ENCODE results near the gene MAVS. TPM values are rescaled to one million over a fixed set of nuclear protein-coding genes. Genes with fewer than 3 reads are reported as not detected.

MAVS gene
- total RNA-seq, 4 donors from 2014 or later: 17.2 to 28.2 (median 27.1) TPM

DNA sequence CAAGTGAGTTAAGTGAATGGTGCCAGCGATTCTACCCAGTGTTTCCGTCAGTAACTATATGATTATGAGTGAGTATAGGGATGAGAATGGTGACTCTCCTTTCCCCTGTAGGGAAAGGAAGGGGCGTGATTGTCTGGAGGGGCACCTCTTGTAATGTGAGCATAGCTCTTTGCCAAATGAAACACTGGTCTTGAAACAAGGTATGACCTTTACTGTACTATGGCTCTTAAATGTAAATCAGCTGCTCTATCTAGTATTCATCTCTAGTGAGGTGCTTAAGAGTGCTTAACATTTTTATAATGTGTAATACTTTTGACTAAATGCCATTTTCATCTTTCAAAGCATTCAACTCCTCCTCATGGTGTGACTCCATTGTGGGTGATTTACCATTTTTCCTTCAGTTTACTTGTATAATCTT, 53.6 kb downstream of the MAVS start:
- TF ChIP-seq POLR2A (IDR thresholded peaks at IDR 0.05): no peak
- no peak for TF ChIP-seq CTCF (IDR thresholded peaks at IDR 0.05)
- intact Hi-C loops (cut with DNase I; ENCODE audit: low total_unique reads): no loop called here
- WGBS, 2 donors: 73 to 81% methylated on average over 3 of the region's 3 CpGs

GRCh38 chr20:3901028-3901705, 54.5 kb downstream of the MAVS start:
- DNase-seq (ENCODE audit: low spot score in 2 of 2): peak in 1 of 2 donors; percentile 64
- intact Hi-C loops (cut with DNase I; ENCODE audit: low total_unique reads): no loop called here
- 59 to 66% methylated on average over 3 of the region's 3 CpGs for WGBS, 2 donors

More for the DNA sequence above, 53.6 kb downstream of the MAVS start:
- peak in 1 of 2 donors; percentile 14 for DNase-seq (ENCODE audit: low spot score in 2 of 2)
- H3K4me3 ChIP-seq (ENCODE audit: low read depth, poor library complexity, severe bottlenecking): no peak overlapping the region

DNA sequence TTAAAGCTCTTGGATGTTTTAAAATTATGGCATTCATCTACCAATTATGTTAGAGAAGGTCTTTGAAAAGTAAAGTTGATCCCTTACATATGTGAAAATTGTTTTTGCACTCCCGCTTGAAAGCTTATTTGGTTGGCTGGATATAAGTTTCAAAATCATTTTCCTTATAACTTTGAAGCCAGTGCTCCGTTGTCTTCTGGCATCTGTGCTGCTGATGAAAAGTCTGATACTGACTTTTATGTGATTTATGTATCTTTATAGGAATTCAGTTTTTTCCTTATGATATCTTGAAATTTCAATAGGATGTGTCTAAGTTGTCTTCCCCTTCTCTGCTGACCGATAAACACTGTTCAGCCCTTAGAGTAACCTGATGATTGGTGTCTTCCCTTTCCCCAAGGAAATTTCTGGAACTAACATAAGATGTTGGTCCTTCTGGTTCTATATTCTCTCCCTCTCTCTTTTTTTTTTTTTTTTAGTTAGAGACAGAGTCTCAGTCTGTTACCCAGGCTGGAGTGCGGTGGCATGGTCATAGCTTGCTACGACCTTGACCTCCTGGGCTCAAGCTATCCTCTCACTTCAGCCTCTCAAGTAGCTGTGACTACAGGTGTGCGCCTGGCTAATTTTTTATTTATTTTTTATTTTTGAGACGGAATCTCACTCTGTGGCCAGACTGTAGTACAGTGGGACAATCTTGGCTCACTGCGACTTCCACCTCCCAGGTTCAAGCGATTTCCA, 55.2 kb downstream of the MAVS start:
- TF ChIP-seq CTCF (IDR thresholded peaks at IDR 0.05) (no peak), POLR2A (IDR thresholded peaks at IDR 0.05) (no peak)
- no peak overlapping the region for H3K4me3 ChIP-seq (ENCODE audit: low read depth, poor library complexity, severe bottlenecking)
- 64 to 67% methylated on average over 9 of the region's 9 CpGs for WGBS, 2 donors
- DNase-seq (ENCODE audit: low spot score in 2 of 2): peak in 1 of 2 donors; percentile 31
- intact Hi-C loops (cut with DNase I; ENCODE audit: low total_unique reads): no loop called here

More at GRCh38 chr20:3901028-3901705, 54.5 kb downstream of the MAVS start:
- TF ChIP-seq CTCF (IDR thresholded peaks at IDR 0.05) (no peak), POLR2A (IDR thresholded peaks at IDR 0.05) (no peak)
- H3K4me3 ChIP-seq (ENCODE audit: low read depth, poor library complexity, severe bottlenecking): no peak overlapping the region

GRCh38 chr20:3902446-3902845, 55.8 kb downstream of the MAVS start:
- TF ChIP-seq POLR2A (IDR thresholded peaks at IDR 0.05) (no peak), CTCF (IDR thresholded peaks at IDR 0.05) (no peak)
- 89 to 98% methylated on average over 5 of the region's 5 CpGs for WGBS, 2 donors
- no peak for DNase-seq (ENCODE audit: low spot score in 2 of 2)
- no peak overlapping the region for H3K4me3 ChIP-seq (ENCODE audit: low read depth, poor library complexity, severe bottlenecking)
- intact Hi-C loops (cut with DNase I; ENCODE audit: low total_unique reads): no loop called here

- no peak overlapping the region for H3K4me3 ChIP-seq (ENCODE audit: low read depth, poor library complexity, severe bottlenecking)
- intact Hi-C loops (cut with DNase I; ENCODE audit: low total_unique reads): no loop called here
Measured at GRCh38 chr20:3904224-3904623, 57.6 kb downstream of the MAVS start.

More at GRCh38 chr20:3904224-3904623, 57.6 kb downstream of the MAVS start:
- 69 to 73% methylated on average over 2 of the region's 2 CpGs for WGBS, 2 donors
- TF ChIP-seq POLR2A (IDR thresholded peaks at IDR 0.05) (no peak), CTCF (IDR thresholded peaks at IDR 0.05) (no peak)
- DNase-seq (ENCODE audit: low spot score in 2 of 2): peak in 1 of 2 donors; percentile 23
